ENCODE data around the gene RINT1. TPM values are rescaled to one million over a fixed set of nuclear protein-coding genes. Genes with fewer than 3 reads are reported as not detected.
A peak's percentile ranks its signal among the peaks of the same experiment; 100 is the strongest.
"Not testable (repeated sequence)": the region's sequence is repeated elsewhere in the genome, so short reads cannot be mapped to it uniquely, and the experiment has no call there.

RINT1 gene
- total RNA-seq, 1 donor from 2014 or later = 9.0 TPM

- Histone ChIP-seq H3K4me3 (ENCODE audit: low read depth, low read length) (no peak overlapping the region), H3K27me3 (ENCODE audit: control insufficient read depth, insufficient read depth, low read length) (no peaks in the 10 kb centered on the region), H3K36me3 (ENCODE audit: control insufficient read depth, insufficient read depth, low read length) (peaks cover 1% of the 10 kb centered on the region)
- TF ChIP-seq, protein P1, sequence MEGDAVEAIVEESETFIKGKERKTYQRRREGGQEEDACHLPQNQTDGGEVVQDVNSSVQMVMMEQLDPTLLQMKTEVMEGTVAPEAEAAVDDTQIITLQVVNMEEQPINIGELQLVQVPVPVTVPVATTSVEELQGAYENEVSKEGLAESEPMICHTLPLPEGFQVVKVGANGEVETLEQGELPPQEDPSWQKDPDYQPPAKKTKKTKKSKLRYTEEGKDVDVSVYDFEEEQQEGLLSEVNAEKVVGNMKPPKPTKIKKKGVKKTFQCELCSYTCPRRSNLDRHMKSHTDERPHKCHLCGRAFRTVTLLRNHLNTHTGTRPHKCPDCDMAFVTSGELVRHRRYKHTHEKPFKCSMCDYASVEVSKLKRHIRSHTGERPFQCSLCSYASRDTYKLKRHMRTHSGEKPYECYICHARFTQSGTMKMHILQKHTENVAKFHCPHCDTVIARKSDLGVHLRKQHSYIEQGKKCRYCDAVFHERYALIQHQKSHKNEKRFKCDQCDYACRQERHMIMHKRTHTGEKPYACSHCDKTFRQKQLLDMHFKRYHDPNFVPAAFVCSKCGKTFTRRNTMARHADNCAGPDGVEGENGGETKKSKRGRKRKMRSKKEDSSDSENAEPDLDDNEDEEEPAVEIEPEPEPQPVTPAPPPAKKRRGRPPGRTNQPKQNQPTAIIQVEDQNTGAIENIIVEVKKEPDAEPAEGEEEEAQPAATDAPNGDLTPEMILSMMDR (IDR thresholded peaks at IDR 0.05; ENCODE audit: insufficient read depth, low read length, severe bottlenecking) = no peak
- DNase-seq (ENCODE audit: low read depth) (peak; percentile 59), FAIRE-seq (no peak)
Measured at GRCh38 chr7:105496521-105496920, 35.5 kb upstream of the RINT1 start.

DNA sequence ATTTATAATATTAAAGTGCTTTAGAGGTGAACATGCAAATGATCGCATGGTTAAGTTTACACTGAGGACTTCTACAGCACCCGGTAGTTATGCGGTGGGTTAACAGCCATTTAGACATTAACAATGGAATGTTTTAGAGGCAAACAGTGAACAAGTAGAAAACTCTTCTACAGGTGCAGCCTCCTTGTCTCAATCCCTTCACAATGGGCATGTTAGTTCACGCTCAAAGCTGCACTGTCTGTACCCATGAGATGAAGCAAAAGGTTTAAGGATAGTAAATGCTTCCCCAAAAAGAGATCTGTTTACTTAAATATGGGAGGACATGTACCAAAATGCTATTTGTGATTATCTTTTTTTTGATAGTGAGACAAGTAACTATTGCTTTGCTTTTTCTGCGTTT lies 35.0 kb upstream of the RINT1 start:
- Histone ChIP-seq H3K27me3 (ENCODE audit: control insufficient read depth, insufficient read depth, low read length) (no peaks in the 10 kb centered on the region), H3K36me3 (ENCODE audit: control insufficient read depth, insufficient read depth, low read length) (peaks cover 1% of the 10 kb centered on the region), H3K4me3 (ENCODE audit: low read depth, low read length) (no peak overlapping the region)
- TF ChIP-seq, protein P1 (IDR thresholded peaks at IDR 0.05; ENCODE audit: insufficient read depth, low read length, severe bottlenecking) = no peak
- FAIRE-seq = no peak
- peak; percentile 61 for DNase-seq (ENCODE audit: low read depth)

- no peaks in the 10 kb centered on the region for H3K27me3 ChIP-seq (ENCODE audit: control insufficient read depth, insufficient read depth, low read length)
- TF ChIP-seq, protein P1 (IDR thresholded peaks at IDR 0.05; ENCODE audit: insufficient read depth, low read length, severe bottlenecking) = no peak
- no peak for FAIRE-seq
- DNase-seq (ENCODE audit: low read depth) = no peak
- no peak overlapping the region for H3K4me3 ChIP-seq (ENCODE audit: low read depth, low read length)
- H3K36me3 ChIP-seq (ENCODE audit: control insufficient read depth, insufficient read depth, low read length) = peaks cover 8% of the 10 kb centered on the region
Measured at GRCh38 chr7:105502173-105502572, 29.8 kb upstream of the RINT1 start.

GRCh38 chr7:105512415-105512814 lies 19.6 kb upstream of the RINT1 start:
- DNase-seq (ENCODE audit: low read depth) (no peak), FAIRE-seq (no peak)
- peaks cover 6% of the 10 kb centered on the region for H3K36me3 ChIP-seq (ENCODE audit: control insufficient read depth, insufficient read depth, low read length)
- TF ChIP-seq, protein P1 (IDR thresholded peaks at IDR 0.05; ENCODE audit: insufficient read depth, low read length, severe bottlenecking) = no peak
- no peak overlapping the region for H3K4me3 ChIP-seq (ENCODE audit: low read depth, low read length)
- H3K27me3 ChIP-seq (ENCODE audit: control insufficient read depth, insufficient read depth, low read length) = no peaks in the 10 kb centered on the region

DNA sequence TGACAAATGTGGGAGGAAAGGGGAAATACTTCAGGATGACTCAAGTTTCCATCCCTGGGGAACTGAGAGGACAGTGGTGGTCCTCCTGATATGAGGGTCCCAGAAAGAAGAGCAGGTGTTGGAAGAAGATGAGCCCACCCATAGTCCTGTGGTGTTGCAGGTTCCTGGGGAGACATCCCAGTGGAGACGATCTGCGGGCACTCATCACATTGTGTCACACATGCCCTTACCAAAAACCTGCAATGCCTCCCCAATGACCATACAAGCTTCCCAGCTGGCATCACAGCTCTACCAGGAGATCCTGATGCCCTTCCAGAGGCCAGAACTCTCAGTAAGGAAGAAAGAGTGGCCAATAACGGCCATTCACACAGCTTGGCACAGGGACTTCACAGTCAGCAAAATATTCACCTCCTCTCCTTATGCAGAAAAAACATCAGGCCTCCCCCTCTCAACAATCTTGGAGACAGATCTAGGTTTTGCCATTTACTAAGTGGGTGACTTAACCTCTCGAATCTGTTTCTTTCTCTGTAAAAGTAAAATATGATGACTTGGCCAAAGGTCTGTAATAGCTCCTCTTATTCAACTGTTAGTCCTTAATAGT lies 19.0 kb upstream of the RINT1 start:
- DNase-seq (ENCODE audit: low read depth) = no peak
- peaks cover 5% of the 10 kb centered on the region for H3K36me3 ChIP-seq (ENCODE audit: control insufficient read depth, insufficient read depth, low read length)
- no peak for FAIRE-seq
- no peaks in the 10 kb centered on the region for H3K27me3 ChIP-seq (ENCODE audit: control insufficient read depth, insufficient read depth, low read length)
- TF ChIP-seq, protein P1 (IDR thresholded peaks at IDR 0.05; ENCODE audit: insufficient read depth, low read length, severe bottlenecking) = no peak
- no peak overlapping the region for H3K4me3 ChIP-seq (ENCODE audit: low read depth, low read length)

DNA sequence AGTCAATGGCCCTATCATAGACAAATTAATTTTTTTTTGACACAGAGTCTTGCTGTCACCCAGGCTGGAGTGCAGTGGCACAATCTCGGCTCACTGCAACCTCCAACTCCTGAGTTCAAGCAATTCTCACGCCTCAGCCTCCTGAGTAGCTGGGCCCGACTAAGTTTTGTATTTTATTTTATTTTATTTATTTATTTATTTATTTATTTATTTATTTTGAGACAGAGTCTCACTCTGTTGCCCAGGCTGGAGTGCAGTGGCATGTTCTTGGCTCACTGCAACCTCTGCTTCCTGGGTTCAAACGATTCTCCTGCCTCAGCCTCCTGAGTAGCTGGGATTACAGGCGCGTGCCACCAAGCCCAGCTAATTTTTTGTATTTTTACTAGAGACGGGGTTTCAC lies 16.4 kb upstream of the RINT1 start:
- not testable (repeated sequence) for FAIRE-seq; H3K4me3 ChIP-seq (ENCODE audit: low read depth, low read length); H3K27me3 ChIP-seq (ENCODE audit: control insufficient read depth, insufficient read depth, low read length); H3K36me3 ChIP-seq (ENCODE audit: control insufficient read depth, insufficient read depth, low read length); DNase-seq (ENCODE audit: low read depth)
